Measurements from ENCODE around the gene LSP1.
A peak's percentile ranks its signal among the peaks of the same experiment; 100 is the strongest.
"Not testable (repeated sequence)": the region's sequence is repeated elsewhere in the genome, so short reads cannot be mapped to it uniquely, and the experiment has no call there.

LSP1 gene

GRCh38 chr11:1868636-1869291, 15.9 kb downstream of the LSP1 start:
- DNase-seq: no peak
- Mint-ChIP-seq H3K36me3 (ENCODE audit: low read depth) (peaks cover 4% of the 10 kb centered on the region), H3K27me3 (no peaks in the 10 kb centered on the region), H3K9me3 (no peaks in the 10 kb centered on the region), H3K4me1 (ENCODE audit: low read depth) (peaks cover 71% of the 10 kb centered on the region), H3K4me3 (no peak overlapping the region), H3K27ac (peak overlapping the region; percentile 34)

GRCh38 chr11:1869427-1870325, 16.8 kb downstream of the LSP1 start:
- Mint-ChIP-seq H3K27me3 (no peaks in the 10 kb centered on the region), H3K27ac (peak overlapping the region; percentile 34), H3K4me3 (no peak overlapping the region), H3K9me3 (no peaks in the 10 kb centered on the region), H3K36me3 (ENCODE audit: low read depth) (peaks cover 4% of the 10 kb centered on the region), H3K4me1 (ENCODE audit: low read depth) (peaks cover 65% of the 10 kb centered on the region)
- no peak for DNase-seq

GRCh38 chr11:1870326-1870696, 17.4 kb downstream of the LSP1 start:
- no peaks in the 10 kb centered on the region for H3K27me3 Mint-ChIP-seq
- peaks cover 64% of the 10 kb centered on the region for H3K4me1 Mint-ChIP-seq (ENCODE audit: low read depth)
- peak overlapping the region; percentile 45 for H3K4me3 Mint-ChIP-seq
- no peak for DNase-seq
- H3K27ac Mint-ChIP-seq: peak overlapping the region; percentile 85
- no peaks in the 10 kb centered on the region for H3K9me3 Mint-ChIP-seq
- H3K36me3 Mint-ChIP-seq (ENCODE audit: low read depth): peaks cover 5% of the 10 kb centered on the region

- Mint-ChIP-seq H3K4me1 (ENCODE audit: low read depth) (peaks cover 60% of the 10 kb centered on the region), H3K27me3 (no peaks in the 10 kb centered on the region), H3K9me3 (no peaks in the 10 kb centered on the region), H3K27ac (peak overlapping the region; percentile 85), H3K4me3 (peak overlapping the region; percentile 45), H3K36me3 (ENCODE audit: low read depth) (peaks cover 2% of the 10 kb centered on the region)
- peak; percentile 65 for DNase-seq
These were observed 18.0 kb downstream of the LSP1 start for GRCh38 chr11:1870721-1871466.

- Mint-ChIP-seq H3K27me3 (no peaks in the 10 kb centered on the region), H3K4me3 (no peak overlapping the region), H3K27ac (peak overlapping the region; percentile 85), H3K9me3 (no peaks in the 10 kb centered on the region), H3K4me1 (ENCODE audit: low read depth) (peaks cover 60% of the 10 kb centered on the region), H3K36me3 (ENCODE audit: low read depth) (peaks cover 2% of the 10 kb centered on the region)
- DNase-seq: no peak
These were observed 18.6 kb downstream of the LSP1 start for GRCh38 chr11:1871531-1871930.

GRCh38 chr11:1872267-1872985, 19.5 kb downstream of the LSP1 start:
- peaks cover 60% of the 10 kb centered on the region for H3K4me1 Mint-ChIP-seq (ENCODE audit: low read depth)
- H3K9me3 Mint-ChIP-seq: no peaks in the 10 kb centered on the region
- DNase-seq: peak; percentile 27
- H3K36me3 Mint-ChIP-seq (ENCODE audit: low read depth): peaks cover 2% of the 10 kb centered on the region
- no peaks in the 10 kb centered on the region for H3K27me3 Mint-ChIP-seq
- no peak overlapping the region for H3K4me3 Mint-ChIP-seq
- peak overlapping the region; percentile 23 for H3K27ac Mint-ChIP-seq

GRCh38 chr11:1873048-1873812, 20.3 kb downstream of the LSP1 start:
- Mint-ChIP-seq H3K27me3 (no peaks in the 10 kb centered on the region), H3K36me3 (ENCODE audit: low read depth) (peaks cover 2% of the 10 kb centered on the region), H3K4me3 (no peak overlapping the region), H3K9me3 (no peaks in the 10 kb centered on the region), H3K27ac (peak overlapping the region; percentile 55), H3K4me1 (ENCODE audit: low read depth) (peaks cover 59% of the 10 kb centered on the region)
- DNase-seq: no peak

GRCh38 chr11:1873813-1874150, 20.9 kb downstream of the LSP1 start:
- H3K27me3 Mint-ChIP-seq; H3K36me3 Mint-ChIP-seq (ENCODE audit: low read depth); H3K4me3 Mint-ChIP-seq; DNase-seq; H3K9me3 Mint-ChIP-seq: not testable (repeated sequence)
- Mint-ChIP-seq H3K4me1 (ENCODE audit: low read depth) (peaks cover 58% of the 10 kb centered on the region), H3K27ac (peak overlapping the region; percentile 55)

- not testable (repeated sequence) for H3K9me3 Mint-ChIP-seq; H3K27ac Mint-ChIP-seq; H3K36me3 Mint-ChIP-seq (ENCODE audit: low read depth); H3K4me3 Mint-ChIP-seq; H3K27me3 Mint-ChIP-seq
- peak; percentile 28 for DNase-seq
- peaks cover 50% of the 10 kb centered on the region for H3K4me1 Mint-ChIP-seq (ENCODE audit: low read depth)
These were observed 21.7 kb downstream of the LSP1 start for GRCh38 chr11:1874441-1875092.

GRCh38 chr11:1875093-1875850, 22.4 kb downstream of the LSP1 start:
- Mint-ChIP-seq H3K4me3 (no peak overlapping the region), H3K9me3 (no peaks in the 10 kb centered on the region), H3K36me3 (ENCODE audit: low read depth) (peaks cover 5% of the 10 kb centered on the region), H3K27me3 (no peaks in the 10 kb centered on the region), H3K27ac (peak overlapping the region; percentile 57), H3K4me1 (ENCODE audit: low read depth) (peaks cover 47% of the 10 kb centered on the region)
- DNase-seq: peak; percentile 35

- H3K27ac Mint-ChIP-seq; H3K27me3 Mint-ChIP-seq; DNase-seq; H3K9me3 Mint-ChIP-seq; H3K36me3 Mint-ChIP-seq (ENCODE audit: low read depth); H3K4me3 Mint-ChIP-seq: not testable (repeated sequence)
- peaks cover 44% of the 10 kb centered on the region for H3K4me1 Mint-ChIP-seq (ENCODE audit: low read depth)
These were observed 23.0 kb downstream of the LSP1 start for GRCh38 chr11:1875851-1876301.

GRCh38 chr11:1876361-1877063, 23.6 kb downstream of the LSP1 start:
- Mint-ChIP-seq H3K4me3 (no peak overlapping the region), H3K27me3 (no peaks in the 10 kb centered on the region), H3K9me3 (no peaks in the 10 kb centered on the region), H3K27ac (no peak overlapping the region), H3K36me3 (ENCODE audit: low read depth) (peaks cover 5% of the 10 kb centered on the region), H3K4me1 (ENCODE audit: low read depth) (peaks cover 40% of the 10 kb centered on the region)
- DNase-seq: peak; percentile 52
